Vagina (tissue), 2 donors: ENCODE data around the gene THAP9. TPM values are rescaled to one million over a fixed set of nuclear protein-coding genes. Genes with fewer than 3 reads are reported as not detected.

Source experiments
- DNase-seq, 2 donors: peaks; one replicate each; pipeline ENCODE4 v3.0.0-alpha.2; 2017; ENCODE audit errors: extremely low spot score in 2 of 2
- H3K27ac ChIP-seq: fragments of 200-600 bp; sonication (generic); one replicate; pipeline ENCODE4 v1.5.1; 2019
- H3K27me3 ChIP-seq: fragments of 200-600 bp; sonication (generic); one replicate; pipeline ENCODE4 v1.5.1; 2019
- H3K36me3 ChIP-seq, 2 donors: fragments of 200-600 bp; sonication (generic); one replicate each; pipeline ENCODE4 v1.5.1; 2017 to 2019
- H3K4me1 ChIP-seq: fragments of 200-600 bp; sonication (generic); one replicate; pipeline ENCODE4 v1.5.1; 2019
- H3K4me3 ChIP-seq, 2 donors: fragments of 200-600 bp; sonication (generic); 1 replicate in 1 of 2; 2 replicates in 1 of 2; pipeline ENCODE4 v1.5.1; 2016 to 2019
- H3K9me3 ChIP-seq: fragments of 200-600 bp; sonication (generic); one replicate; pipeline ENCODE4 v1.5.1; 2019
- CTCF ChIP-seq, 3 experiments: fragments of 450-650 bp in 2 of 3; fragments of 200-600 bp in 1 of 3; sonication (generic) in 1 of 3; IDR thresholded peaks; one replicate each; pipeline ENCODE4 v1.5.1; 2017 to 2019; ENCODE audit warnings: antibody characterized with exemption in 3 of 3, mild to moderate bottlenecking in 2 of 3, moderate library complexity in 2 of 3
- POLR2A ChIP-seq, 2 donors: fragments of 450-650 bp; IDR thresholded peaks; one replicate each; pipeline ENCODE4 v1.6.1; 2017; ENCODE audit warnings: antibody characterized with exemption in 2 of 2, mild to moderate bottlenecking in 2 of 2, moderate library complexity in 2 of 2
- POLR2AphosphoS5 ChIP-seq, 2 donors: sonication (generic); formaldehyde crosslinking; IDR thresholded peaks; one replicate each; pipeline ENCODE4 v1.9.0; 2017; ENCODE audit warnings: antibody characterized with exemption in 2 of 2, mild to moderate bottlenecking in 2 of 2, low read depth in 1 of 2; ENCODE audit not compliant: insufficient read depth in 1 of 2
- intact Hi-C: fragments of 100-400 bp; cut with DNase I; formaldehyde crosslinking; loops from one replicate; pipeline ENCODE4 v1.15.1; 2023
- total RNA-seq: library from RNA; depleted of rRNA; stranded (reverse); fragments of >200 nt; gene quantifications from one replicate; pipeline ENCODE4 v1.2.3, GENCODE V29; 2016

THAP9 gene
- total RNA-seq, 1 donor from 2014 or later: 4.2 TPM

GRCh38 chr4:82918091-82918490 lies 17.6 kb downstream of the THAP9 start:
- no peak overlapping the region for H3K27ac ChIP-seq
- no peak for TF ChIP-seq POLR2A (IDR thresholded peaks at IDR 0.05)
- no peak for TF ChIP-seq CTCF (IDR thresholded peaks at IDR 0.05)
- TF ChIP-seq POLR2AphosphoS5 (IDR thresholded peaks at IDR 0.05; ENCODE audit: insufficient read depth in 1 of 2, low read depth in 1 of 2): no peak
- H3K4me1 ChIP-seq: no peaks in the 10 kb centered on the region
- DNase-seq: no peak
- intact Hi-C loops: no loop called here
- H3K9me3 ChIP-seq: no peaks in the 10 kb centered on the region
- peaks cover 0 to 11% of the 10 kb centered on the region in 2 donors for H3K36me3 ChIP-seq
- no peak overlapping the region for H3K4me3 ChIP-seq
- no peaks in the 10 kb centered on the region for H3K27me3 ChIP-seq

DNA sequence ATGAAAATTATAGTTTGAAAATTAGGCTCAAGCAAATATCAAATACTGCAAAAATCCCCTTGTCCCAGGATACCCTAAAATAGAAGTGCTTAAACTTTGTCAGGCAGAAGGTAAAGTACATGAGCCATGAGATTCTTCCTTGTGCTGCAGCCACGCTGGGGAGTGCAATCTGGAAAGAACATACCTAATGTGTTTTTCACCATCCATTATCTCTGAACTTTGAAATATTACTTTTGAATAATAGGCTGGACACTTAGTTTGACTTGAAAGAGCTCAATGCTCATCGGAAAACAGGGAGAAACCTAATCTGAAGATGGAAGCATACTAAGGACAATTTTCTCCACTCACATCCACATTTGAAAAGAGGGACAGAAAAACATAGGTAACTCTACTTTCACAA lies 18.9 kb downstream of the THAP9 start:
- H3K27me3 ChIP-seq: no peaks in the 10 kb centered on the region
- TF ChIP-seq POLR2A (IDR thresholded peaks at IDR 0.05): no peak
- TF ChIP-seq CTCF (IDR thresholded peaks at IDR 0.05): no peak
- no peak for TF ChIP-seq POLR2AphosphoS5 (IDR thresholded peaks at IDR 0.05; ENCODE audit: insufficient read depth in 1 of 2, low read depth in 1 of 2)
- no peaks in the 10 kb centered on the region for H3K9me3 ChIP-seq
- DNase-seq: no peak
- H3K27ac ChIP-seq: no peak overlapping the region
- H3K36me3 ChIP-seq: peaks cover 0 to 11% of the 10 kb centered on the region in 2 donors
- H3K4me1 ChIP-seq: no peaks in the 10 kb centered on the region
- intact Hi-C loops: no loop called here
- no peak overlapping the region for H3K4me3 ChIP-seq

- no peak for TF ChIP-seq POLR2A (IDR thresholded peaks at IDR 0.05)
- H3K27ac ChIP-seq: no peak overlapping the region
Observed at GRCh38 chr4:82921795-82922194, 21.3 kb downstream of the THAP9 start.

DNA sequence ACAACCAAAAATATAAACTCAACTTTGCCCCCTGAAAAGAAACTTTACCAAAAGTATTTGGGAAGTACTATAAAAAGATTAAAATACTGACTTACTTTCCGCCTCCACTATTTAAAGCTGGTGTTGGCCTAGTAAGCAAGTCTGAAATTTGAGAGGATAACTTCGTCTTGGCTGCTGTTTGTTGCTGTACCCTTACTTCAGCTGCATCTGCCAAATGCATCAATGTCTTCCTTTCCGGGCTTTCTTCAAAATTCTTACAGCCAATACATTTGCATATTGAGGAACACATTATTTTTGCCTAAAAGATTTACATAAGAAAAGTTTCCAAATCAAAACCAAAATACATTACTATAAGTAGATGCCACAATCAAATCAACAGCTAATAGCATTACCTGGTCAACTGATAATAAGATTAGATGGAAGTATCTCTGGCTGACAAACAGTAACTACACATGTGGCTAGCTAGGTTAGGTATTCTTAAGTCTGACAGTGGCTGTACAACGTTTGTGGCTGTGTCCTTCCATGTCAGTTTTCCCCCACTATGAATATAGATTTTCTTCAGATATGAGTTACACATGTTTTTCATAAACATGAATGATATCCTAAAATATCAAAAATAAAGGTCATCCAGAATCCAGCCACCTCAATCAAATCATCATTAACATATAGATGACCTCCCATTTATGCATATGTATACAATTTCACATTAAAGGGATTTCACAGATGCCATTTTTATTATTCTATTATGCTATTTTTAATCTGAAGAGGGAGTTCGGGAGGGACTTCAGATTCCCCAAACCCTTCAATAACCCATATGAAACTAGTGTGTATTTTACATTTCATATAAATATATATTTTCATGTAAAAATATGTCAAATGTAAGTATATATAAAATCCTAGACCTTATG lies 30.6 kb downstream of the THAP9 start:
- Histone ChIP-seq H3K27me3 (no peaks in the 10 kb centered on the region), H3K36me3 (peaks cover 0 to 21% of the 10 kb centered on the region in 2 donors)

More at GRCh38 chr4:82921795-82922194, 21.3 kb downstream of the THAP9 start:
- Histone ChIP-seq H3K36me3 (peaks cover 0 to 16% of the 10 kb centered on the region in 2 donors), H3K4me1 (no peaks in the 10 kb centered on the region), H3K9me3 (no peaks in the 10 kb centered on the region), H3K4me3 (no peak overlapping the region), H3K27me3 (no peaks in the 10 kb centered on the region)
- no peak for DNase-seq
- intact Hi-C loops: loop anchor here (2.0 kb wide), 1 partner anchor 21 kb away; the partner anchor contains the start of gene THAP9

DNA sequence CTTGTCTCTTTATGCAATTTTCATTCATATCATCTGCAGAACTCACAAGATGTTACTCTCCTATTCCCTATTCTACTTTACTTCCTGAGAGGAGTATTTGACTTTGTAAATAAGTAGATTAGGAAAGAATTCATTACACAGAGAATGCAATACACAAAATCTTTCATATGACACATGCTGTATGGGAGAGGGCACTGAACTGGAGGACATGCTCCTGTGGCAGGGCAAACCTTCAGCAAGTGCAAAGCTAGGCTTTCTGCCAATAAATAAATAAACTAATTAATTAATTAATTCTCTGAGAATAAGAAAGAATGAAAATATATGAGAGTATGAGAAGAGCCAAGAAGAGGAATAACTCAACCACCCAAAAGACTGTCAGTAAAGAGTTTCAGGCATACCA lies 33.9 kb downstream of the THAP9 start:
- Histone ChIP-seq H3K36me3 (peaks cover 0 to 32% of the 10 kb centered on the region in 2 donors), H3K4me3 (no peak overlapping the region), H3K27ac (no peak overlapping the region), H3K27me3 (no peaks in the 10 kb centered on the region), H3K4me1 (no peaks in the 10 kb centered on the region), H3K9me3 (no peaks in the 10 kb centered on the region)
- TF ChIP-seq CTCF (IDR thresholded peaks at IDR 0.05): no peak
- no peak for TF ChIP-seq POLR2AphosphoS5 (IDR thresholded peaks at IDR 0.05; ENCODE audit: insufficient read depth in 1 of 2, low read depth in 1 of 2)
- TF ChIP-seq POLR2A (IDR thresholded peaks at IDR 0.05): no peak
- intact Hi-C loops: loop anchor here (5.0 kb wide), 1 partner anchor 693 kb away; no protein-coding TSS in a partner anchor
- DNase-seq: no peak

More for the DNA sequence above, 30.6 kb downstream of the THAP9 start:
- Histone ChIP-seq H3K4me1 (no peaks in the 10 kb centered on the region), H3K27ac (no peak overlapping the region), H3K4me3 (no peak overlapping the region), H3K9me3 (no peaks in the 10 kb centered on the region)
- DNase-seq: no peak
- no peak for TF ChIP-seq CTCF (IDR thresholded peaks at IDR 0.05)
- TF ChIP-seq POLR2AphosphoS5 (IDR thresholded peaks at IDR 0.05; ENCODE audit: insufficient read depth in 1 of 2, low read depth in 1 of 2): no peak
- no peak for TF ChIP-seq POLR2A (IDR thresholded peaks at IDR 0.05)
- intact Hi-C loops: loop anchor here (5.0 kb wide), 1 partner anchor 696 kb away; no protein-coding TSS in a partner anchor
